ENCODE data around the gene GSTM2.

GRCh38 chr1:109642626-109643025 is 25.2 kb upstream of the GSTM2 start:
- TF ChIP-seq CTCF (IDR thresholded peaks at IDR 0.05) (no peak), EZH2 (IDR thresholded peaks at IDR 0.05; ENCODE audit: borderline replicate concordance, insufficient read depth, low read depth, low read length, poor library complexity, severe bottlenecking) (no peak)
